Activated gamma-delta T cell treated with anti-CD3 and anti-CD28 coated beads, Interleukin-2, amount 50 U/mL, for 16 hours (primary cell): ENCODE measurements around the gene CDH23.

Experiments used
- DNase-seq: peaks from one replicate; pipeline ENCODE4 v3.0.0-alpha.2; 2020; ENCODE audit warnings: low read depth

The CDH23 gene

DNA sequence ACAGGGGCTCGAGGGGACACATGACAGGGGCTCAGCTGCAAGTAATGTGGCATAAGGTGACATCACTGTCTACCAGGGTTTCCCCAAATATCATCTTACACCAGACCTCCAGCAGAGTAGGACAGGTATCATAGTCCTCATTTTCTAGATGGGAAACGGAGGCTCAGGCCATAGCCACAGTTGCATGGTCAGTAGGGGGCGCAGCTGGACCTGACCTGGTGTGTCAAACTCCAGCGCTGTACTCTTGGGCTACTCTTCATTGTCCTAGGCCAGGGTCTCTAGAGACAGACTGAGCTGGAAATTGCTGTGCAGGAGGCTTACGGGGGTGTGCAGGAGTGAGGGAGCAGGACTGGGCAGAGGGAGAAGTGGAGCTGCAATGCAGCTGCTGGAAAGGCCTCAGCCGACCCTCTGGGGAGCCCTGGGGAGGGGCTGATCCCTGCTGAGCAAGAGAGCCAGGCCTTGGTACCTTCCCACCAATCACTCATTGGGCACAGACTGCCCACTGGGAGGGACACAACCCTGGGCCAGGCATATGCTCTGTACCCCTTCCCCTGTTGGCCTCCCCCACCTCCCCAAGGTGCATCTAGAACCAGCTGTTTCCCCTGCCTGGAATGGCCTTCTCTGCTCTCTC, 89.9 kb downstream of the CDH23 start:
- no peak for DNase-seq

DNA sequence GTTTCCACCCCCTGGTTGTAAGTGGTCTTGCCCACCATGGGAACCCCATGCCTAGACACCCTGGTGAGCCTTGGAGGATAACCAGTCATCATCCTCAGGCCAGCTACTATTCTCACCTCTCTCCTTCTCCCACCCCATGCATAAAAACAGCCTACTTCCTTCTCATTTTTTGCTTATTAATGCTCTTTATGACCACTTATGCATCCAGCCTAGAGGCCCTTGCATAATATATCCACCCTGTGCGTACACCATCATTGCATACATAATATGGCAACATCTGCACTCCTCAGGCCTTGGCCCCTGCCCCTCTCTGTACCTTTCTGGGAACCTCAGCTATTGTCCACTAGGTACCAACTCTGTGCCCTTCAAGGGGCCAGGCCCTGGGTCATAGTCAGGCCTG, 91.0 kb downstream of the CDH23 start:
- DNase-seq, result no peak

DNA sequence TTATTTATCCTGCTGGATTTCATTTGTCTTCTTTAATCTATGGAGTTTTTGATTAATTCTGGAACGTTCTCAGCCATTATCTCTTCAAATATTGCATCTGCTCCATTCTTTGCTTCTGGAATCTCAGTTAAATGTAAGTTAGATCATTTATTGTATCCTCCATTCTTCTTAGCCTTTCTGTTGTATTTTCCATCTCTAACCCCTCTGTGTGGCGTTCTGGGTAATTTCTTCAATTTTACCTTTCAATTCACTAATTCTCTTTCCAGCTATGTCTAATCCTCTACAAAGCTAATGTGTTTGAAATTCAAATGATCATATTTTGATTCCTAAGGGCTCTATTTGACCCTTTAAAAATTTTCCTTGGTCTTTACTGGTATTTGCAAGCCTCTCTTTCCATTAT, 92.4 kb downstream of the CDH23 start:
- no peak for DNase-seq

GRCh38 chr10:71492872-71493271, 96.2 kb downstream of the CDH23 start:
- no peak for DNase-seq

- no peak for DNase-seq
Observed at GRCh38 chr10:71493741-71494140, 97.0 kb downstream of the CDH23 start.

DNA sequence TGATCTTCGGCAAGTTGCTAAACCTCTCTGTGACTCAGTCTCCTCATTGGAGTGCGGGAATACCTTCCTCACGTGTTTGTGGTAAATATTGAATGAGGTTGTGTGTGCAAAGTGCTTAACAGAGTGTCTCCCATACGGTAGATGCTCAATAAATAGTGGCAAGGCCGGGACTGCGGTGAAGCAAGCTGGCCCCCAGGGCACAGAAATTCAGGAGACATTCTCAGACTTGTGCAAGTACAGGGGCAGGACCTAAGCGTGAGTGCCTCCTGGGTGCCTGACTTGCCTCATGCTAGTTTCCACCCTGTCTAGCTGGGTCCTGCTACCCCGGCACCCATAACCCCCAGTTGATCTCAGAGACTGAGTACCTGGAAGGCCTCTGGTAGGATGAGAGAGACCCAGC, 97.8 kb downstream of the CDH23 start:
- no peak for DNase-seq

DNA sequence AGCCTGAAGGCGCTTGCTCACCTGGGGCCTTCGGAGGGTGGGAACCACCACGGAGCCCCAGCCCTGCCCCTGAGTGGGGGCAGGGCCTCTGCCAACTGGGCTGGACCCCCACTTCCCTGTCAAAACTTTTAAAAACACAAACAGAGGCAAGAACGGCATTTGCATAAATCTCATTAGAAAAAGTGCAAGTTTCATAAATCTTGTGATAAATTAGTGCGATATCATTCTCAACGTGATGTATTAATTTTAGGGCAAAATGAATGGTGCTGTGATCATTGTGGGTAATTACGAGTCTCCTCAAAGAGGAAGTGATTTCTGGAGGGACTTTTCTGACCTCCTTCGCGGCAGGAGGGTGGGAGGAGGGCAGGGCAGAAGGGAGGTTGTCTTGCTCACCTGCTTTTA, 98.3 kb downstream of the CDH23 start:
- no peak for DNase-seq

- DNase-seq, result no peak
Observed at GRCh38 chr10:71496927-71497762, 100.4 kb downstream of the CDH23 start.

DNA sequence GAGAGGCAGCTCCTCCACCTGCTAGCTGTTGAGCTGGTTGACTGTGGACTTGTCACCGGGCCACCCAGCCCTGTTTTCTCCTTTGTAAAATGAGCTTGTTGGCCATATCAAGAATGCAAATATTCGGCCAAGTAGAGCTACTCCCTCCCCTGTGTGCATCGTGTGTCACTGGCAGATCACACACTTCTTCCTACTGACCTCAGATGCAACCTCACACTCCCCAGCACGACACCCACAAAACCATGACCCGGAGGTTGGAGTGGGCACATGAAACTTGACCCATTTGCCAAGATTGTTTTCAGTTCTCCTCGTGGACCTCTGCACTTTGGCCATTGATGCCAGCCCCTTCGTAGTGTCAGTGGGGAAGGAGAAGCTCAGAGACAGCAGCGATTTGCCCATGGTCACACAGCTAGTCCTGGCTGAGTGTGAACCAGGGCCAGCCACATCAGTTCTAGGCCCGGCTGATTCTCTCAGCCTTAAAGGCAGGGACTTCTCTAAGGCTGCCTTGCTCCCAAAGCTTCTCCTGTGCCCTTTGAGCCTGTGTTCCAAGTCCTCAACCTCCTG, 101.1 kb downstream of the CDH23 start:
- no peak for DNase-seq

DNA sequence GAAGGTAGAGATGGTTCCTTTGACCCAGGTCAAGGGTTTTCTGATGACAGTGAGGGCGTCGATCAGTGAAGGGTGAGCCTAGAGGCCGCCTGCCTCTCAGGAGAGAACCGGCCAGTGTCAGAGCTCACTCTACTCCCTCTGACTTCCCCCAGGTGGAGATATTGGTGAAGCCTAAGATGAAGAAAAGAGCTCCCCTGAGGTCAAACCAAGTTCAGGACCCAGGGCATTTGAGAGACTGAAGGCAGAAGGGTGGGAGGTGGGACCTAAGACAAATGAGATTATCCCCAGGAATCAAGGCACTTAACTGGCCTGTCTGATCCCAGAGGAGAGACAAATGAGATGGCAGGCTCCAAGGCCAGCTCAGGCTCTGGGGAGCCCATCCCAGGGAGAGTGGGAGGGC, 104.7 kb downstream of the CDH23 start:
- DNase-seq, result no peak

GRCh38 chr10:71502190-71502589, 105.5 kb downstream of the CDH23 start:
- DNase-seq, result no peak

DNA sequence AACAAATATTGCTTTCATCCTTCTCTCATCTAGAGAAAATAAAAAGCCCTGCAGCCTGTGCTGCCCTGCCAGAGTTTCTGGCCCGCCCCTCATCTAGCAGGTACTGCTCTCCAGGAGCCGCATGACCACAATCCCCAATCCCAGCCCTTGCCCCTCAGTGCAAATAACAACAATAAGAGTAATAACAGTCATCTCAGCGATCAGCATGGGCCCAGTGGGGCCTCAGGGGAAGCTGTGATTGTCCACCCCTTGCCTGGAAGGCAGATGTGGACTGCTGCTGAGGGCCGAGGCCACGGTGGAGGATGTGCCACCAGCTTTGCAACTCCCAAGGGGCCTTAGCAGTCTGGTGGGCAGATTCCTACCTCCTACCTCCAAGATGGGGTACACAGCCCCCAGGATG, 106.1 kb downstream of the CDH23 start:
- DNase-seq, result no peak

- DNase-seq, result no peak
Observed at GRCh38 chr10:71504168-71504567, 107.4 kb downstream of the CDH23 start.

DNA sequence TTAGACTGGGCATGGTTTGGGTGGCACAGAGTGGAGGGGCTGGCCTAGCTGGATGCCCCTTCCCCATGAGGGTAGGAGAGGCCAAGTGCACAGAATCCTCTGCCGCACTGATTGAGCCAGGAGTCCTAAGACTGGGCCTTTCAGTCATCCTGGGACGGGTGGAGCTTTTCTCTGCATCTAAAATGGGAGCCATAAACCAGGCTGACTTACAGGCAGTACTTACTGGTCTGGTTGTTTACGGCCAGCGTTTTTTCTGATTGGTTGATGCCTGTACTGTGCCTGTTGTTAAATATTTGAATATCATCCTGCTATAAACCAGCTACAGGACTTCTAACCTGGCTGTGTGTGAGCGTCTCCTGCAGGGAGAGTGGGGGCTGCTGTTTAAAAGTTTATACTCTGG, 107.8 kb downstream of the CDH23 start:
- DNase-seq, result no peak

- no peak for DNase-seq
Observed at GRCh38 chr10:71505862-71506261, 109.1 kb downstream of the CDH23 start.

GRCh38 chr10:71509444-71509843, 112.7 kb downstream of the CDH23 start:
- no peak for DNase-seq

- DNase-seq, result no peak
Observed at GRCh38 chr10:71511206-71511605, 114.5 kb downstream of the CDH23 start.

DNA sequence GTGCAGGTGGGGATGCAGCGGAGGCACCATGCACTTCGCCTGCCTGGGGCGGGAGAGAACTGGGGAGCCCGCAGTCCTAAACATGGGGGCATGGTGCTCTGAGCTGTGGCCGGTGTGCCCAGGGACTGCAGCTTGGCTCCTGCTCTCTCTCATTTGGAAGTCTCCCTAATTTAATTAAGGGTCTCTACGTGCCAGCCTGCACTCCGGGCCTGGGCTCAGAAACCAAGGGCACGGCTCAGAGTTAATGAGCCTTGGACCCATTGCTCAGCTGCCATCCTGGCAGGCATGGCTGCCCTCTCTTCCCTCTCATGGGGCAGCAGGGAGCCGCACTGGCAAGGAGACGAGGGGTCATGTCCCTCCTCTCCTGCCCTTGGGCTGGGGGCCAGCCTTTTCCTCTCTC, 115.6 kb downstream of the CDH23 start:
- DNase-seq, result no peak

DNA sequence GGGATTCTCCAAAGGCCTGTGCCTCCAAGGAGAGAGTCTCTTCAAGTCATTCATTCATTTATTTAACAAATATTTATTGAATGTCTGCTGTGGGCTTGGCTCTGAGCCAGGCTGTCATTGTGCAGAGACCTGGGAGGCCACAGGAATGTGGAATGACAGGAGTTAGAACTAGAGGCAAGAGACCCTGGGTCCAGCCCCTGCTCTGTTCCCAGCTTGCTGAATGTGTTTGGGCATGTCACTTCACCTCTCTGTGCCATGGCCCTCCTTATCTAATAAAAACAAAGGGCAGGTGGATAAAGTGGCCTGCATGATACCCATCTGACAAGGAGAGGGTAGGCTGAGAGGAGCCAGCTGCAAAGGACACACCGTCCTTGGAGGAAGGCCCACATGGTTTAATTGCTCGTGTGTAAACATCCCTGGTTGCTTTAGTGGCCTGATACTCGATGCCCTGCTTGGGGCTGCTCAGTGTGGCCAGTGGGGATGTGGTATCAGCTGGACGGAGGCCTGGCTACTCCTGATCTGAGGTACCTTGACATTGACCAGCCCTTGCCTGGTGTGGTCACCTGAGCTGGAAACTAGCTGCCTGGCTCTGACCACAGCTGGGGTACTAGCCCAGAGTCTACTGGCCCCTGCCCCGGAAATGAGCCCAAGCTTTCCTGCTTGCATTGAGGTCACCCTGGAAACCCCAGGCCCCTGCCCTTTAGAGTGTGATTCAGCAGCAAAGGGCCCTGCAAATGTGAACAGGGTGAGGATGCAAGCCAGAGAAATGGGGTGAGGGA, 116.2 kb downstream of the CDH23 start:
- no peak for DNase-seq

DNA sequence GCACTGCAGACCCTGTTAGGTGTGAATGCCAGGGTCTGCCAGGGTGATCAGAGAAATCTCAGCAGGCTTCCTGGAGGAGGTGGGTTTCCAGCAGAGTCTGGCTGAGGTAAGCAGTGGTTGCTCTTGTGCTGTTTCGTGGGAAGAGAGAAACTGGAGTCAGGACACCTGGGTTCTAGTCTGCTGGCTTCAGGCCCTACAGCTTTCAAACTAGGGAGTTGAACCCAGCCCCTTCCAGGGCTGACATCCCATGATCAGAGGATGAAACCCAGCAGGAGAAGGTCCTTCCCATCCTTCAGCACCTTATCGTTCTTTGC, 116.8 kb downstream of the CDH23 start:
- DNase-seq, result no peak

- DNase-seq, result no peak
Observed at GRCh38 chr10:71513936-71514335, 117.2 kb downstream of the CDH23 start.

- no peak for DNase-seq
Observed at GRCh38 chr10:71515531-71516172, 118.9 kb downstream of the CDH23 start.
